NCI-H146 treated with DMSO at 0.1 percent for 48 hours (cell line): ENCODE results near the gene DNAL1.
"Not testable (repeated sequence)": the region's sequence is repeated elsewhere in the genome, so short reads cannot be mapped to it uniquely, and the experiment has no call there.

ENCODE experiments used
- DNase-seq: peaks from one replicate; lab custom pipeline; 2025; ENCODE audit not compliant: unreplicated experiment; lab: John Stamatoyannopoulos, UW

Gene DNAL1

GRCh38 chr14:73696466-73697400, 51.9 kb downstream of the DNAL1 start:
- DNase-seq: no peak

GRCh38 chr14:73700325-73700724, 55.5 kb downstream of the DNAL1 start:
- no peak for DNase-seq

- DNase-seq: not testable (repeated sequence)
These were observed 63.3 kb downstream of the DNAL1 start for GRCh38 chr14:73708076-73708475.

- DNase-seq: no peak
These were observed 65.2 kb downstream of the DNAL1 start for GRCh38 chr14:73709904-73710469.

- DNase-seq: no peak
These were observed 66.0 kb downstream of the DNAL1 start for GRCh38 chr14:73710737-73711136.

- DNase-seq: no peak
These were observed 67.3 kb downstream of the DNAL1 start for GRCh38 chr14:73712071-73712506.

GRCh38 chr14:73712540-73713180, 67.9 kb downstream of the DNAL1 start:
- peak; percentile 17 for DNase-seq

- no peak for DNase-seq
These were observed 68.5 kb downstream of the DNAL1 start for GRCh38 chr14:73713206-73713802.

DNA sequence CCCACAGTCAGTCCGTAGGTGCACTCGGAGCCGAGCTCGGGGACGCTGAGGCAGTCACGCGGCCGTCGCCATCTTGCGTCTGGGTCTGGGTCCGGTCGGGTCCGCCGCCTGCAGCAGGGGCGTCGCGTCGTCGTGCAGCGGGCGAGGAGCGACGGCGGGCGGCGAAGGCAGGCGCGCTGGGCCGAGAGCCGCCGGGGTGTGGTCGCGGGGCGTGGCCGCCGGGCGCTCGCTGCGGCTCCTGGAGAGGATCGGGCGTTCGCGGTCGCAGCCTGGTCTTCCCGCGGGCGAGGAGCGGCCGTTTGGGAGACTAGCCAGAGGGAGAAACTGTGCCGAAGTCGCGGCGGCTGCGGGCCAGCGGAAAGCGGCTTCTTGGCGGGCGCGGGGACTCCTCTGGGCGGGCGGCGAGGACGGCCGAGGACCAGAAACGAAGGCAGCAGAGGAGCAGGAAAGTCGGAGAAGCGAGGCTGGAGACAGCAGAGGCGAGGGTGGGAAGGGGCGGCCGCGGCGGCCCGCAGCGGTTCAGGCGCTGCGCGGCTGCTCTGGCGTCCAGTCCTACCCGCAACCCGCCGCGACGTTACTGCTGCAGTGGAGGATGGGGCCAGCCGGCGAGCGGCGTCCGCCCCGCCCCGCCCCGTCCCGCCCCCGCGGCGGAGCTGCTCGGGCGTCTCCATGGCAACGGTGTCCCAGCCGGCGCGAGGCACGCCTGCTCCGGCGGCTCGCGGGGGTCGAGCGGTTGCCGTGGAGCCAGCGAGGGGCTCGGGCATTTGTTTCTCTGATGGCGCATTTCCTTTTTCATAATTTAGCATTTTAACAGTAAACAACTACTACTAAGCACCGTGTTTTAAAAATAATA, 69.2 kb downstream of the DNAL1 start, which contains the start of gene PNMA1:
Gene PNMA1 (minus strand): TSS at position 582 of the 853 bp plus-strand sequence. CDS start 745 bp downstream, outside the sequence.
- peak; percentile 35 for DNase-seq

GRCh38 chr14:73714656-73715081, 69.9 kb downstream of the DNAL1 start:
- peak; percentile 35 for DNase-seq

DNA sequence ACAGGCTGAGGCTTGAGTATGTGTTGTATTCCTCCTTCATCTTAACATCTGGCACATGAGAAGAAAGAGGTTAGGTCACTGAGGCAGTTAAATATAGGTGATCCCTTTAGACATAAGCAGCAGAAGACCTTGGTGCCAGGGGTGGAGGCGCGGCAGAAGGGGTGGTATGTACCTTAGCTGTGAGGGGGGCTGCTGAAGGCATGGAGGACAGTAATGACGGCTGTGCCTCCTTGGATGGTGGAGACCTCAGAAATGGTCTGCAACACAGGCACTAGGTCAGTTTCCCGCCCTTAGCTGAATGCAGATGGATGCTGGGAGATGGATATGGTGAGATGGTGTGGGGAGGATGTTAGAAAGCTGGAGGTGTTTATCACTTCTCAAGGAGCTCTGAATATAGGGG, 70.9 kb downstream of the DNAL1 start:
- DNase-seq: no peak

DNA sequence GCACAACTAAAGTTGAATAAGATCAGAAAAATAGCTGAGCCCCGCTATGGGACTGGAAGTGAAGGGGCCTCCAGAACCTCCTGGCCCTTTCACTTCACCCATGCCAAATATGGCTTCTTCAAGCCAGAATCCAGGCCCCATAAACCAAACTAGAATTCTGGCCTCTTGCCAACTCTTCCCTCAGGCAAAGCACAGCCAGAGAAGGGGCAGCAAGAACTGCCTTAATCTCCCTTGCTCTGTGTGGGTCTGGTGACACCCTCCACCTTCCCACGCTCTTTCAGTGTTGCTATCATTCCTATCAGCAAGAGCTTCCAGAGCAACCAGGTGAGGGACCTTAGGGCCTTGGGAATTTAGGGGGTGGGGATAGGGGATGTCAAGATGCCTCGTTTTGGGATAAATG, 72.5 kb downstream of the DNAL1 start:
- no peak for DNase-seq

GRCh38 chr14:73717711-73718417, 73.1 kb downstream of the DNAL1 start:
- DNase-seq: no peak

- DNase-seq: no peak
These were observed 73.8 kb downstream of the DNAL1 start for GRCh38 chr14:73718418-73719251.

- DNase-seq: no peak
These were observed 74.6 kb downstream of the DNAL1 start for GRCh38 chr14:73719361-73719760.

- DNase-seq: no peak
These were observed 75.0 kb downstream of the DNAL1 start for GRCh38 chr14:73719791-73720190.

GRCh38 chr14:73720636-73721035, 75.8 kb downstream of the DNAL1 start:
- DNase-seq: no peak

DNA sequence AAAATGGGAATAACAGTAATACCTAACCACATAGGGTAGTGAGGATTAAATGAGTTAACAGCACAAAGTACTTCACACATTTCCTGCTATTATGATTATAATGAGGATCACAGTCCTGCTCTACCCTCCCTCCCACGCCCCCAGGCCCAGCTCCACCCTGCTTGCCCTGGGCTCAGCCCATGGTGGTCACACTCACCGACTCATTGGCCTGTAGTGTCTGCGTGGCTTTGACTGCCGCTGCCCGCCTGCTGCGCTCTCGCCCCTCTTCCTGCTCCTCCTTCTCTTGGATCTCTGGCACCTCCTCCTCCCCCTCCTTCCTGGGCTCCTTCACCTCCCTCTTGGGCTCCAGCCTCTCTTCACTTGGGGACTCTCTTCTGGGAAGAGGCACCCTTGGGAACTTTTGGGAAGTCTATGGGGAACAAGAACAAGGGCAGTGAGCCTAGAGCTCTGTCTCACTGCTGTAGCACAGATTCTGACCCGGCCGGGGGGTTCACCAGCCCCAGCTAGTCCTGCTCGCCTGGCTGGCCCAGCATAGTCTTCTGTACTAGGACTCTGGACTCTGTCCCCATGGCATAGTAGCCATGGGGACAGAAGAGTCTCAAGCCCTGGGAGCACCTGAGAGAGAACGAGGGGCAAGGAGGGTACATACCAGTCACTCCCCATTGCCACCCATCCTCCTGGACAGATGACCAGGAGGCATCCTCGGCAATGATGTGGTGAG, 76.5 kb downstream of the DNAL1 start:
- DNase-seq: no peak
